K562 (cell line): Measurements from ENCODE around the gene ATOH8. TPM values are rescaled to one million over a fixed set of nuclear protein-coding genes. Genes with fewer than 3 reads are reported as not detected.

Experiments used
- ATAC-seq: fragments of 200-7000 bp; cut with Tn5 transposase; 3 replicates; pipeline ENCODE4 v1.9.1; 2020; ENCODE audit warnings: moderate library complexity
- BruUV-seq: library from RNA; stranded (reverse); fragments of 400-500 nt; replicated peaks from 2 replicates; lab custom pipeline; 2021; lab: Mats Ljungman, UMichigan
- CTCF ChIA-PET: fragments of 300-600 bp; formaldehyde crosslinking; extraction: SDS; loops from one replicate; lab custom pipeline; 2021; ENCODE audit warnings: low intra/inter-chr PET ratio; lab: Yijun Ruan, JAX
- POLR2A ChIA-PET: fragments of 300-600, 350-650 bp; sonication (Branson Sonifier 250); formaldehyde crosslinking; extraction: SDS; loops from one replicate; lab custom pipeline; 2021; ENCODE audit warnings: antibody characterized with exemption, inconsistent platforms; lab: Yijun Ruan, JAX
- DNase-seq, 4 experiments: peaks; one replicate each; pipeline versions ENCODE4 v3.0.0 to v3.0.0-alpha.2; 2011 to 2018; ENCODE audit warnings: low spot score in 3 of 4, mixed read lengths in 3 of 4; ENCODE audit errors: extremely low read depth in 1 of 4
- FAIRE-seq: peaks from 2 replicates; lab custom pipeline; 2011; peaks lifted over from hg19 to GRCh38; lab: Jason Lieb, UNC
- H2AFZ ChIP-seq: 2 replicates; pipeline ENCODE4 v1.6.0; 2011; ENCODE audit warnings: low read depth, low read length, control low read depth, inconsistent platforms
- H3K27ac ChIP-seq: fragments of 200-600 bp; 3 replicates; pipeline ENCODE4 v1.8.0; 2011; ENCODE audit warnings: low read depth, mild to moderate bottlenecking, control low read depth, inconsistent platforms, low read length, moderate library complexity, mixed read lengths; ENCODE audit errors: extremely low read depth
- H3K27me3 ChIP-seq, 2 experiments: fragments of 300-600 bp in 1 of 2; 2 replicates in 1 of 2; 3 replicates in 1 of 2; pipeline versions ENCODE4 v1.6.0 to v1.8.0; 2011; ENCODE audit warnings: inconsistent platforms in 2 of 2, low read length in 2 of 2, mild to moderate bottlenecking in 1 of 2, mixed read lengths in 1 of 2, moderate library complexity in 1 of 2; ENCODE audit not compliant: control insufficient read depth in 2 of 2, insufficient read depth in 2 of 2
- H3K36me3 ChIP-seq: fragments of 300-600 bp; 3 replicates; pipeline ENCODE4 v1.8.0; 2011; ENCODE audit warnings: mild to moderate bottlenecking, low read length, inconsistent platforms; ENCODE audit not compliant: control insufficient read depth, insufficient read depth
- H3K4me1 ChIP-seq, 2 experiments: fragments of 200-600 bp in 1 of 2; replicated peaks in 1 of 2; 2 replicates in 1 of 2; 3 replicates in 1 of 2; pipeline versions ENCODE4 v1.5.1 to v1.8.0; 2011; ENCODE audit warnings: inconsistent platforms in 2 of 2, low read length in 2 of 2, mild to moderate bottlenecking in 1 of 2, mixed read lengths in 1 of 2, moderate library complexity in 1 of 2; ENCODE audit not compliant: control insufficient read depth in 2 of 2, insufficient read depth in 2 of 2
- H3K4me2 ChIP-seq: 2 replicates; pipeline ENCODE4 v1.6.1; 2011; ENCODE audit warnings: low read length, control low read depth, inconsistent platforms, mixed read lengths; ENCODE audit not compliant: insufficient read depth
- H3K4me3 ChIP-seq: fragments of 200-600 bp; sonication (generic), shearing (Covaris generic); 2 replicates; pipeline ENCODE4 v1.5.1; 2016; ENCODE audit warnings: control low read depth, inconsistent platforms
- H3K79me2 ChIP-seq: fragments of 200-600 bp; 3 replicates; pipeline ENCODE4 v1.8.0; 2011; ENCODE audit warnings: low read length, inconsistent platforms; ENCODE audit not compliant: control insufficient read depth, insufficient read depth
- H3K9ac ChIP-seq, 2 experiments: 2 replicates each; pipeline versions ENCODE4 v1.6.0 to v1.6.1; 2011; ENCODE audit warnings: low read depth in 2 of 2, low read length in 2 of 2, control low read depth in 1 of 2, inconsistent platforms in 1 of 2, mild to moderate bottlenecking in 1 of 2, mixed read lengths in 1 of 2; ENCODE audit not compliant: insufficient read depth in 1 of 2
- H3K9me1 ChIP-seq: one replicate; pipeline ENCODE4 v1.6.0; 2011; ENCODE audit warnings: inconsistent platforms, mild to moderate bottlenecking, low read length, moderate library complexity; ENCODE audit not compliant: control insufficient read depth, insufficient read depth
- H3K9me3 ChIP-seq: replicated peaks from 2 replicates; pipeline ENCODE4 v1.5.1; 2011; ENCODE audit warnings: low read depth, low read length, inconsistent platforms; ENCODE audit not compliant: control insufficient read depth, insufficient read depth
- H4K20me1 ChIP-seq: replicated peaks from 2 replicates; pipeline ENCODE4 v1.6.1; 2011; ENCODE audit warnings: low read length, inconsistent platforms, mixed read lengths; ENCODE audit not compliant: control insufficient read depth, insufficient read depth
- CEBPG ChIP-seq, 3 experiments: fragments of 200-800 bp in 1 of 3; sonication (Bioruptor generic) in 1 of 3; sonication (generic) in 1 of 3; formaldehyde crosslinking in 1 of 3; IDR thresholded peaks in 2 of 3; conservative IDR thresholded peaks in 1 of 3; 2 replicates each; pipeline versions ENCODE4 v1.6.1 to v1.8.0; 2016 to 2022; ENCODE audit warnings: missing compliant biosample characterization in 2 of 3, missing genetic modification characterization in 2 of 3, mild to moderate bottlenecking in 1 of 3, missing genetic modification reagents in 1 of 3
- CHAMP1 ChIP-seq: fragments of 450-650 bp; IDR thresholded peaks from 2 replicates; pipeline ENCODE4 v1.6.1; 2016; ENCODE audit warnings: mild to moderate bottlenecking
- ESRRA ChIP-seq: fragments of 450-650 bp; IDR thresholded peaks from 2 replicates; pipeline ENCODE4 v1.6.1; 2014; ENCODE audit warnings: low read depth, mild to moderate bottlenecking, moderate library complexity, borderline replicate concordance
- FUS ChIP-seq: fragments of 200-400 bp; formaldehyde crosslinking; optimal IDR thresholded peaks from 2 replicates; pipeline ENCODE3; 2017; ENCODE audit warnings: low read depth, low read length
- HOXB6 ChIP-seq: fragments of 250-450 bp; sonication (Bioruptor Pico); IDR thresholded peaks from 2 replicates; pipeline ENCODE4 v1.5.1; 2022; ENCODE audit warnings: mild to moderate bottlenecking, borderline replicate concordance
- MYC ChIP-seq, 2 experiments: fragments of 250-450 bp in 1 of 2; sonication (Bioruptor Pico) in 1 of 2; IDR thresholded peaks; 2 replicates each; pipeline versions ENCODE4 v1.5.1 to v1.6.1; 2012 to 2021; ENCODE audit warnings: low read depth in 2 of 2, borderline replicate concordance in 1 of 2, improper control_type of control experiment in 1 of 2, low read length in 1 of 2, mild to moderate bottlenecking in 1 of 2, moderate library complexity in 1 of 2
- ZBTB26 ChIP-seq: fragments of 450-650 bp; formaldehyde crosslinking; IDR thresholded peaks from 2 replicates; pipeline ENCODE4 v1.4.0; 2022; ENCODE audit warnings: missing genetic modification characterization
- ZNF431 ChIP-seq: sonication (generic); formaldehyde crosslinking; IDR thresholded peaks from 2 replicates; pipeline ENCODE4 v1.8.0; 2022; ENCODE audit warnings: mild to moderate bottlenecking, missing genetic modification reagents
- ZNF444 ChIP-seq: fragments of 250-450 bp; sonication (Bioruptor Pico); IDR thresholded peaks from 2 replicates; pipeline ENCODE4 v1.4.0; 2020; ENCODE audit warnings: mild to moderate bottlenecking, moderate library complexity
- ZNF57 ChIP-seq: fragments of 450-650 bp; formaldehyde crosslinking; IDR thresholded peaks from 2 replicates; pipeline ENCODE4 v1.4.0; 2020; ENCODE audit warnings: mild to moderate bottlenecking, moderate library complexity
- WGBS: fragments of 100-300 bp; shearing (Covaris generic); methylation state at CpG from one replicate; pipeline ENCODE4 v1.1.6; 2016; ENCODE audit warnings: low coverage, mixed read lengths; ENCODE audit not compliant: insufficient coverage; ENCODE audit errors: missing lambda C conversion rate; 5-methylcytosine and 5-hydroxymethylcytosine counted together
- in situ Hi-C: fragments of 300-500 bp; cut with MboI; formaldehyde crosslinking; loops from 4 replicates; pipeline ENCODE4 v1.15.0; 2018; ENCODE audit warnings: inconsistent platforms, mixed read lengths
- intact Hi-C: fragments of 100-400 bp; cut with micrococcal nuclease; formaldehyde crosslinking; loops from 2 replicates; pipeline ENCODE4 v1.14.2; 2022
- polyA plus RNA-seq, 8 experiments: library from polyadenylated mRNA; depleted of rRNA in 4 of 8; stranded (reverse) in 5 of 8; unstranded in 3 of 8; fragments of >200 nt; fragmentation: Nextera tagmentation in 2 of 8; fragmentation: Illumina TruSeq in 1 of 8; extraction: Ambion mirVana in 2 of 8; extraction: Trizol in 1 of 8; gene quantifications; 2 replicates each; pipeline versions ENCODE4 v1.2.1 to v1.2.3, GENCODE V29; 2011 to 2014; ENCODE audit warnings: inconsistent platforms in 1 of 8, missing spikeins in 1 of 8
- total RNA-seq, 7 experiments: library from RNA; depleted of rRNA in 6 of 7; stranded (reverse); fragments of >200 nt in 6 of 7; fragmentation: Illumina TruSeq in 2 of 7; extraction: Trizol in 2 of 7; gene quantifications; 2 replicates each; pipeline versions ENCODE4 v1.2.1 to v1.2.3, GENCODE V29; 2011 to 2021; ENCODE audit warnings: low replicate concordance in 1 of 7
- TF ChIP-seq, protein P1 (sequence below): fragments of 250-450 bp; sonication (Bioruptor Pico); IDR thresholded peaks from 2 replicates; pipeline ENCODE4 v1.4.0; 2020; ENCODE audit warnings: mild to moderate bottlenecking, moderate library complexity
- TF ChIP-seq, protein P2 (sequence below): fragments of 450-650 bp; conservative IDR thresholded peaks from 2 replicates; pipeline ENCODE4 v1.6.1; 2016; ENCODE audit warnings: missing genetic modification characterization, low read depth, mild to moderate bottlenecking, missing compliant biosample characterization, moderate library complexity

ATOH8 gene
- total and polyA plus RNA-seq, 9 of the 15 experiments (the other 6 are each of a cell fraction or from before 2014, with no cell fraction given) = not detected

GRCh38 chr2:85731606-85732005 lies 22.2 kb upstream of the ATOH8 start:
- no TSS peak for BruUV-seq
- no peak overlapping the region for H3K9ac ChIP-seq
- H3K27ac ChIP-seq = no peak overlapping the region
- no peaks in the 10 kb centered on the region for H3K9me3 ChIP-seq
- in situ Hi-C loops (no loop called here), intact Hi-C loops (no loop called here)
- peaks cover 21 to 60% of the 10 kb centered on the region in 2 experiments for H3K27me3 ChIP-seq
- H3K36me3 ChIP-seq = no peaks in the 10 kb centered on the region
- DNase-seq (no peak), FAIRE-seq (no peak), ATAC-seq (no peak)
- H3K9me1 ChIP-seq = no peaks in the 10 kb centered on the region
- no peak for TF ChIP-seq CHAMP1
- no peak for TF ChIP-seq CEBPG (CRISPR knock-in tag; IDR thresholded peaks at IDR 0.05)
- no peak for TF ChIP-seq CEBPG (tag; conservative IDR thresholded peaks at IDR 0.05 in 1 of 2, IDR thresholded peaks at IDR 0.05 in 1 of 2)
- no peak for TF ChIP-seq ESRRA
- TF ChIP-seq ZNF57 (CRISPR knock-in tag) = no peak
- TF ChIP-seq, protein P1, sequence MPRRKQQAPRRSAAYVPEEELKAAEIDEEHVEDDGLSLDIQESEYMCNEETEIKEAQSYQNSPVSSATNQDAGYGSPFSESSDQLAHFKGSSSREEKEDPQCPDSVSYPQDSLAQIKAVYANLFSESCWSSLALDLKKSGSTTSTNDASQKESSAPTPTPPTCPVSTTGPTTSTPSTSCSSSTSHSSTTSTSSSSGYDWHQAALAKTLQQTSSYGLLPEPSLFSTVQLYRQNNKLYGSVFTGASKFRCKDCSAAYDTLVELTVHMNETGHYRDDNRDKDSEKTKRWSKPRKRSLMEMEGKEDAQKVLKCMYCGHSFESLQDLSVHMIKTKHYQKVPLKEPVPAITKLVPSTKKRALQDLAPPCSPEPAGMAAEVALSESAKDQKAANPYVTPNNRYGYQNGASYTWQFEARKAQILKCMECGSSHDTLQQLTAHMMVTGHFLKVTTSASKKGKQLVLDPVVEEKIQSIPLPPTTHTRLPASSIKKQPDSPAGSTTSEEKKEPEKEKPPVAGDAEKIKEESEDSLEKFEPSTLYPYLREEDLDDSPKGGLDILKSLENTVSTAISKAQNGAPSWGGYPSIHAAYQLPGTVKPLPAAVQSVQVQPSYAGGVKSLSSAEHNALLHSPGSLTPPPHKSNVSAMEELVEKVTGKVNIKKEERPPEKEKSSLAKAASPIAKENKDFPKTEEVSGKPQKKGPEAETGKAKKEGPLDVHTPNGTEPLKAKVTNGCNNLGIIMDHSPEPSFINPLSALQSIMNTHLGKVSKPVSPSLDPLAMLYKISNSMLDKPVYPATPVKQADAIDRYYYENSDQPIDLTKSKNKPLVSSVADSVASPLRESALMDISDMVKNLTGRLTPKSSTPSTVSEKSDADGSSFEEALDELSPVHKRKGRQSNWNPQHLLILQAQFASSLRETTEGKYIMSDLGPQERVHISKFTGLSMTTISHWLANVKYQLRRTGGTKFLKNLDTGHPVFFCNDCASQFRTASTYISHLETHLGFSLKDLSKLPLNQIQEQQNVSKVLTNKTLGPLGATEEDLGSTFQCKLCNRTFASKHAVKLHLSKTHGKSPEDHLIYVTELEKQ (CRISPR knock-in tag) = no peak
- no peak for TF ChIP-seq ZBTB26 (CRISPR knock-in tag)
- no peak for TF ChIP-seq HOXB6 (CRISPR knock-in tag)
- no peak for TF ChIP-seq FUS
- TF ChIP-seq MYC (IDR thresholded peaks at IDR 0.05; ENCODE audit: low read depth, low read length) = no peak
- no peak for TF ChIP-seq MYC (CRISPR knock-in tag; IDR thresholded peaks at IDR 0.05; ENCODE audit: borderline replicate concordance, low read depth)
- no peak for TF ChIP-seq ZNF431
- TF ChIP-seq ZNF444 (CRISPR knock-in tag) = no peak
- TF ChIP-seq, protein P2, sequence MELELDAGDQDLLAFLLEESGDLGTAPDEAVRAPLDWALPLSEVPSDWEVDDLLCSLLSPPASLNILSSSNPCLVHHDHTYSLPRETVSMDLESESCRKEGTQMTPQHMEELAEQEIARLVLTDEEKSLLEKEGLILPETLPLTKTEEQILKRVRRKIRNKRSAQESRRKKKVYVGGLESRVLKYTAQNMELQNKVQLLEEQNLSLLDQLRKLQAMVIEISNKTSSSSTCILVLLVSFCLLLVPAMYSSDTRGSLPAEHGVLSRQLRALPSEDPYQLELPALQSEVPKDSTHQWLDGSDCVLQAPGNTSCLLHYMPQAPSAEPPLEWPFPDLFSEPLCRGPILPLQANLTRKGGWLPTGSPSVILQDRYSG (tag) = no peak
- H2AFZ ChIP-seq = no peak overlapping the region
- ChIA-PET CTCF (no interaction called here), POLR2A (interaction anchor here (0.6 to 1.2 kb wide), 2 partner anchors 13 to 120 kb away, joined by 3 read pairs; partner anchors contain the start of gene C2orf68)
- no peak overlapping the region for H3K4me2 ChIP-seq
- no peaks in the 10 kb centered on the region for H4K20me1 ChIP-seq
- H3K79me2 ChIP-seq = no peaks in the 10 kb centered on the region
- H3K4me1 ChIP-seq = peaks cover 0 to 4% of the 10 kb centered on the region in 2 experiments; a peak in 2 of 5 replicates
- 0% methylated on average over 3 of the region's 3 CpGs for WGBS
- H3K4me3 ChIP-seq = no peak overlapping the region
